GM19467 (cell line): ENCODE results near the gene IMPA2.

ENCODE experiments used
- ATAC-seq: cut with Tn5 transposase; IDR thresholded peaks from one replicate; pipeline ENCODE4 v1.9.1; 2021; ENCODE audit warnings: mild to moderate bottlenecking, moderate library complexity; ENCODE audit not compliant: unreplicated experiment

Gene IMPA2

GRCh38 chr18:11987527-11987926 lies 6.2 kb downstream of the IMPA2 start:
- no peak for ATAC-seq

DNA sequence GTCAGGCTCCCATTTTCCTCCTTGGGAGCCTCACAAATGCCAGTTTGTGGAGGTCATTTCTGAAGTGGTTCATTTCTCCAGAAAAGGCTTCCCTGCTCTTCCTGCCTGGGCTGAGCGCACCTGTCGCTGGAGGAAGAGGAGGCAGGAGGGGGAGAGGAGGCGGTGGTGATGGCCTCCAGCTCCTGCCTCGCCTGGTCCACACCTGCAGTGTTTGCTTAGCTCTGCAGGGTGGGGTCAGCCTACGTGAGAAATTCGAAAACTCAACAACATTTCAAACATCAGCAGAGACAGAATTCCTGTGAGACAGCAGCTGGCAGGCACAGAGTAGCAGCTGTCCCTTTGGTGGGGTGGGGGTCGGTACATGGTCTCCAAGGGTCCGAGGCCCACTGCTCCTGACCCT lies 7.9 kb downstream of the IMPA2 start:
- ATAC-seq = no peak

- no peak for ATAC-seq
Measured at GRCh38 chr18:11989966-11990380, 8.7 kb downstream of the IMPA2 start.

GRCh38 chr18:11990539-11990938 lies 9.2 kb downstream of the IMPA2 start:
- no peak for ATAC-seq

- ATAC-seq = no peak
Measured at GRCh38 chr18:11991021-11991795, 9.9 kb downstream of the IMPA2 start.

GRCh38 chr18:11992096-11992790 lies 10.9 kb downstream of the IMPA2 start:
- no peak for ATAC-seq

DNA sequence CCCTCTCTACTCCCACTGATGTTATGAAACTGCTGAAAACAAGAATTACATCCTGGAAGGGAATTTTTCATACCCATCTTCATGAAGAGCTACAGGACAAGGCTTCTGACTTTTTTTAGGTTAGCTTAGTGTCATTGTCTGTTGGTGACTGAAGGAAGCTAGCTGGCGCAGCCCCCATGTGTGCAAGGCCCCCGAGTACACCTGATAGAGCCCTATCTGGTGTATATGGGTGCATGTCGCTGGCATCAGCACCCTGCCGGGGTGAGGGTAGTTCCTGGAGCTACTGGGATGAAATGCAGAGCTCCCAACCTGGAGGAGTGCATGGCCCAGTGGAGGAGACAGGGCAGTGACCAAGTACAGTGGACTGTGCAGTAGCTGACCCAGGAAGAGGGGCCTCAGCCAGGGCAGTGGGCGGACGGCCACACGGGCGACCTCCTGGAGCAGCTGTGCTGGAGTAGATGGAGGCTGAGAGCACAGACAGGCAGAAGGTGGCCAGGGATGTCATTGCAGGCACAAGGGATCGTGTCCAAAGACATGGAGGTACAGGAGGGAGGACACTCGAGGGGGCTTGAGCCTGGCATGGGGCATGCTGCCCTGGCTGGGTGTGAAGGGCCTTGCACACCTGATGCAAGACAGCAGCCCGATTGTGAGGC lies 12.1 kb downstream of the IMPA2 start:
- ATAC-seq = no peak

DNA sequence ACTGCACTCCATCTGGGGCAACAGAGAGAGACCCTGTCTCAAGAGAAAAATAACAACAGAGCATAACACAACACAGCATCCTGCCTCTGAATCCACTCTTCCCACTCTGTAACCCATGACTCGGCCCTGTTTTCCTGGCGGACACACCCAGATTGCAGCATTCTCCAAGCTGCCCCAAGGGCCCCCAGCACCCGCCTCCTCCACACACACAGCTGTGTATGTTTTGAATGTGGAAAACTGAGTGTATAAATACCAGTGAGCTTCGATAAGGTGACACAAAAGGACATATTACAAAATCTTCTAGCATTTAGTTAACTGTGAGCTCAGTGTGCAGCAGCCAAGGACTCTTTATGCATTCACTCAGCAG lies 13.0 kb downstream of the IMPA2 start:
- no peak for ATAC-seq

- no peak for ATAC-seq
Measured at GRCh38 chr18:11994703-11995444, 13.6 kb downstream of the IMPA2 start.

DNA sequence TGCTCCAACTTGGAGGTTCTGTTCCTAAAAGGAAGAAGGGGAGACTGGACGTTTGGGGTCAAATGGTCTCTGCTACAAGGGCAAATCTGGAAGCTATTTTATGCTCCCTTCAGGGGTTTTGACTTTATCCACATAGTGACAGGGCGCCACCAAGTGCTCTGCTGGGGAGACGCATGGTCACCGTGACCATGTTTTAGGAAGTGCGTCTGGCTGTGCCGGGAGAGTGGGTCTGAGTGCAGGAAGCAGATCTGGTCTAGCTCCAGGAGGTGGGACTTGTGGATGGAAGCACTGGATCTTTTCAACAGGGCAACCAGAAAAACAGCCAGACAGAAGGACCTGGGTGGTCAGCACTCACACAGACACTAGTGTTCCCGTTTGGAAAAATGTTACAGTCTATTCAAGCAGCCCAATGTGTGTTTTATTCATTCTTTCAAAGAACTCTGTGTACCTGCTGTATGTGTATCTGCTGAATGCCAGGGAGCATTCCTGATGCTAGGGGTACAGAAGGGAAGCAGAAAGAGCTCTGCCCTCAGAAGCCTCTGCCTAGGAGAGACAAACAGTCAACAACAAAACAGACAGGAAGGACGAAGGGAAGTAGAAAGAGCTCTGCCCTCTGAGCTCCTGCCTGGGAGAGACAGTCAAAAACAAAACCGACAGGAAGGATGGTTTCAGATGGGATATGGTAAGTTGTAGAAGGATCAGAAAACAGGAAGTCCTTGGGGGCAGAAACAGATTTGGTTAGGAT lies 14.3 kb downstream of the IMPA2 start:
- ATAC-seq = peak; percentile 73

- ATAC-seq = no peak
Measured at GRCh38 chr18:11996190-11996754, 15.0 kb downstream of the IMPA2 start.

DNA sequence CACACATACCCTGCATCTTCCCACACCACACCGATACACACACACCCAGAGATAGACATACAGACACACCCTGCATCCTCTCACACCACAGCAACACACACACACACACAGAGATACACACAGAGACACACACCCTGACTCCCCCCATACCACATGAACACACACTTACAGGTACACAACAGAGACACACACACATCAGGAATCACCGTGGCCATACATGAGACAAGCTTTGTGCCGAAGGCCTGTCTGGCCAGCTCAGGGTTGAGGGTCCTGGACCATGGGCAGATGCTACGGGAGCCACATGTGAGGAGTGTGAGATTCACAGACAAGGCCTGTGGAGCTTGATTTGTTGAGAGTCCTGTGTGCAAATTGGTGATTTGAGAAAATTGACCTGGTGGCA lies 15.6 kb downstream of the IMPA2 start:
- ATAC-seq = no peak

- ATAC-seq = no peak
Measured at GRCh38 chr18:11997466-11997865, 16.2 kb downstream of the IMPA2 start.

- no peak for ATAC-seq
Measured at GRCh38 chr18:11998193-11998592, 16.9 kb downstream of the IMPA2 start.

GRCh38 chr18:11999429-11999828 lies 18.1 kb downstream of the IMPA2 start:
- no peak for ATAC-seq

GRCh38 chr18:12000072-12000659 lies 18.9 kb downstream of the IMPA2 start:
- ATAC-seq = no peak

GRCh38 chr18:12001421-12001820 lies 20.1 kb downstream of the IMPA2 start:
- ATAC-seq = no peak

DNA sequence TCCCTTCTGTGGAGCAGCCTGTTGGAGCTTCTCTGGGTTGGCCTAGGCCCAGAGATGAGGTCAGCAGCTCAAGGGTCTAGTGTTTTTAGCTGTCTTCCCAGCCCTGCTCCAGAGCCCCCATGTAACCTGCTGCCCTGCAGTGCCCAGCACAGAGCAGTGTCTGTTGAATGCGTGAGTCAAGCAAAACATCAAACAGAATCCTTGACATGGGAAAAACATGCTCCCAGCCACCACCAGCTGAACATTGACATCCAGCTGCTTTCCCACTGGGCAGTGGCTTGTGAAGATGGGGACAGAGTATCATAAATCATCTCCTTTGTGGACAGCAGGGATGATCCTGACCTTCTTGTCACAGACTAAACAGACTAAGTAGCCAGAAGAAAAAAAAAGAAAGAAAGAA lies 22.6 kb downstream of the IMPA2 start:
- no peak for ATAC-seq

- ATAC-seq = no peak
Measured at GRCh38 chr18:12005538-12006487, 24.5 kb downstream of the IMPA2 start.
